GM18951 (cell line): ENCODE data around the gene SLC23A2.

Source experiments
- POLR2A ChIP-seq: IDR thresholded peaks from 4 replicates; pipeline ENCODE4 v1.6.1; 2011; ENCODE audit warnings: mild to moderate bottlenecking; ENCODE audit not compliant: insufficient read length, insufficient read depth; ENCODE audit errors: extremely low read depth
- in situ Hi-C: fragments of 300-500 bp; cut with MboI; formaldehyde crosslinking; loops from one replicate; pipeline ENCODE4 v1.12.0; 2022; ENCODE audit warnings: low sequenced_read_pairs, mixed read lengths, inconsistent platforms; ENCODE audit not compliant: unreplicated experiment

The SLC23A2 gene

GRCh38 chr20:4814696-4815252, 186.5 kb downstream of the SLC23A2 start:
- in situ Hi-C loops = no loop called here
- peak; percentile 54 for TF ChIP-seq POLR2A

- TF ChIP-seq POLR2A = peak; percentile 47
- in situ Hi-C loops = no loop called here
Measured at GRCh38 chr20:4813863-4814695, 187.2 kb downstream of the SLC23A2 start.

GRCh38 chr20:4813076-4813862, 188.0 kb downstream of the SLC23A2 start:
- in situ Hi-C loops = no loop called here
- peak; percentile 49 for TF ChIP-seq POLR2A

GRCh38 chr20:4812641-4813075, 188.7 kb downstream of the SLC23A2 start:
- peak; percentile 21 for TF ChIP-seq POLR2A
- in situ Hi-C loops = no loop called here

- TF ChIP-seq POLR2A = no peak
- in situ Hi-C loops = no loop called here
Measured at GRCh38 chr20:4812216-4812615, 189.1 kb downstream of the SLC23A2 start.

- in situ Hi-C loops = no loop called here
- TF ChIP-seq POLR2A = no peak
Measured at GRCh38 chr20:4811661-4812181, 189.6 kb downstream of the SLC23A2 start.

GRCh38 chr20:4811257-4811656, 190.1 kb downstream of the SLC23A2 start:
- in situ Hi-C loops = no loop called here
- TF ChIP-seq POLR2A = no peak

GRCh38 chr20:4810426-4811019, 190.8 kb downstream of the SLC23A2 start:
- in situ Hi-C loops = no loop called here
- TF ChIP-seq POLR2A = no peak

GRCh38 chr20:4809707-4810106, 191.6 kb downstream of the SLC23A2 start:
- in situ Hi-C loops = no loop called here
- TF ChIP-seq POLR2A = no peak

GRCh38 chr20:4808872-4809271, 192.4 kb downstream of the SLC23A2 start:
- in situ Hi-C loops = no loop called here
- no peak for TF ChIP-seq POLR2A

- TF ChIP-seq POLR2A = no peak
- in situ Hi-C loops = no loop called here
Measured at GRCh38 chr20:4805663-4806449, 195.5 kb downstream of the SLC23A2 start.

GRCh38 chr20:4802527-4802926, 198.8 kb downstream of the SLC23A2 start:
- no peak for TF ChIP-seq POLR2A
- in situ Hi-C loops = no loop called here
